Effector CD4-positive, alpha-beta T cell (primary cell): ENCODE results near the gene CBX1.
"Not testable (repeated sequence)": the region's sequence is repeated elsewhere in the genome, so short reads cannot be mapped to it uniquely, and the experiment has no call there.

Source experiments
- DNase-seq: peaks from one replicate; pipeline ENCODE4 v3.0.0-alpha.2; 2020

The CBX1 gene

GRCh38 chr17:48048384-48049126, 52.7 kb downstream of the CBX1 start:
- DNase-seq = no peak

- peak; percentile 98 for DNase-seq
These were observed 53.4 kb downstream of the CBX1 start, which contains the start of gene NFE2L1 for GRCh38 chr17:48047741-48048383. TSS of gene NFE2L1 (plus strand) at chr17:48048359. CDS start at chr17:48051119, 2,760 bp downstream.

- no peak for DNase-seq
These were observed 54.1 kb downstream of the CBX1 start for GRCh38 chr17:48047113-48047740.

- DNase-seq = no peak
These were observed 55.0 kb downstream of the CBX1 start for GRCh38 chr17:48046296-48046695.

- no peak for DNase-seq
These were observed 55.8 kb downstream of the CBX1 start for GRCh38 chr17:48045316-48046001.

- no peak for DNase-seq
These were observed 56.4 kb downstream of the CBX1 start for GRCh38 chr17:48044851-48045250.

- DNase-seq = no peak
These were observed 58.1 kb downstream of the CBX1 start for GRCh38 chr17:48043176-48043575.

- DNase-seq = no peak
These were observed 62.6 kb downstream of the CBX1 start for GRCh38 chr17:48038687-48039086.

GRCh38 chr17:48037838-48038323, 63.4 kb downstream of the CBX1 start:
- DNase-seq = no peak

GRCh38 chr17:48037036-48037837, 64.0 kb downstream of the CBX1 start, which contains the start of gene COPZ2:
TSS of gene COPZ2 (minus strand) at chr17:48037797. CDS start at chr17:48037777, 20 bp downstream.
- peak; percentile 55 for DNase-seq

- DNase-seq = no peak
These were observed 64.6 kb downstream of the CBX1 start for GRCh38 chr17:48036693-48037035.

- not testable (repeated sequence) for DNase-seq
These were observed 66.5 kb downstream of the CBX1 start for GRCh38 chr17:48034734-48035133.

GRCh38 chr17:48031966-48032365, 69.3 kb downstream of the CBX1 start:
- no peak for DNase-seq

- DNase-seq = no peak
These were observed 70.7 kb downstream of the CBX1 start for GRCh38 chr17:48030531-48030930.

GRCh38 chr17:48028736-48029135, 72.5 kb downstream of the CBX1 start:
- no peak for DNase-seq

- no peak for DNase-seq
These were observed 73.8 kb downstream of the CBX1 start for GRCh38 chr17:48027322-48027981.

GRCh38 chr17:48026502-48027321, 74.6 kb downstream of the CBX1 start:
- peak; percentile 64 for DNase-seq

GRCh38 chr17:48025904-48026501, 75.3 kb downstream of the CBX1 start:
- DNase-seq = no peak

- peak; percentile 98 for DNase-seq
These were observed 76.0 kb downstream of the CBX1 start for GRCh38 chr17:48025040-48025903.
